GM23248 (cell line): ENCODE data around the gene ZNF66.

ENCODE experiments used
- EZH2 ChIP-seq: fragments of 200-600 bp; sonication (generic); IDR thresholded peaks from 2 replicates; pipeline ENCODE4 v1.6.1; 2018; ENCODE audit warnings: antibody characterized with exemption, mild to moderate bottlenecking; ENCODE audit not compliant: insufficient read depth, poor library complexity, severe bottlenecking
- EZH2phosphoT487 ChIP-seq: fragments of 200-600 bp; sonication (generic); IDR thresholded peaks from 2 replicates; pipeline ENCODE4 v1.6.1; 2018; ENCODE audit warnings: antibody characterized with exemption, moderate library complexity, mild to moderate bottlenecking, low read depth; ENCODE audit not compliant: insufficient read depth

- TF ChIP-seq EZH2 (no peak), EZH2phosphoT487 (no peak)
These were observed 64.3 kb downstream of the ZNF66 start for GRCh38 chr19:20840371-20840770.
